Bronchial epithelial cell (primary cell): Measurements from ENCODE around the gene TGFBR3L. TPM values are rescaled to one million over a fixed set of nuclear protein-coding genes. Genes with fewer than 3 reads are reported as not detected.

Experiments used
- DNase-seq: peaks from one replicate; pipeline ENCODE4 v3.0.0-alpha.2; 2010; ENCODE audit warnings: low read depth
- FAIRE-seq: peaks from 2 replicates; lab custom pipeline; 2011; peaks lifted over from hg19 to GRCh38; lab: Jason Lieb, UNC
- H3K27me3 ChIP-seq: 2 replicates; pipeline ENCODE4 v1.5.1; 2011; ENCODE audit warnings: low read length; ENCODE audit not compliant: control insufficient read depth, insufficient read depth
- H3K36me3 ChIP-seq: 2 replicates; pipeline ENCODE4 v1.5.1; 2011; ENCODE audit warnings: low read length; ENCODE audit not compliant: control insufficient read depth, insufficient read depth
- H3K4me3 ChIP-seq: 2 replicates; pipeline ENCODE4 v1.5.1; 2011; ENCODE audit warnings: mild to moderate bottlenecking, low read depth, low read length, control low read depth
- total RNA-seq: library from RNA; depleted of rRNA; stranded (reverse); fragments of >200 nt; gene quantifications from 2 replicates; pipeline ENCODE4 v1.2.1, GENCODE V29; 2014
- TF ChIP-seq, protein P1 (sequence below): IDR thresholded peaks from 2 replicates; pipeline ENCODE4 v1.5.1; 2011; ENCODE audit warnings: mild to moderate bottlenecking, moderate library complexity, low read length, control low read depth, inconsistent platforms; ENCODE audit not compliant: insufficient read depth, severe bottlenecking

Gene TGFBR3L
- total RNA-seq, 1 donor from 2014 or later = 1.8 TPM

DNA sequence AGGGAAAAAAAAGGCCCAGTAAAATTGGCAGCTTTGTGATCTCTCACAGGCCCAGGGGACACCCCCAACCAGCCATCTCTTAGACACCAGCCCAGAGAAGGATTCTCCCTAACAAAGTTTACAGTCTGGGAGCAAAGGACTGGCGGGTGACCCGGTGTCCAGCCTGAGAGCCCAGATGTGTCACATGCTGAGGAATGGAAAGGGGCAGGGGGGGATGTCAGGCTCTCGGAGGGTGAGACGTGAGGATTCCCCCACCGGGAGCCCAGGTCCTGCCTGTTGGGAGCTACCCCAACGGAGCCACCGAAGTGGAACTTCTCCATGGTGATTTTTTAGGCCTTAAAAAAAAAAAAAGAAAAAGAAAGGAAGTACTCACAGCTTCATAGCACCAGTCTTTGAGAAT, 16.1 kb downstream of the TGFBR3L start:
- TF ChIP-seq, protein P1, sequence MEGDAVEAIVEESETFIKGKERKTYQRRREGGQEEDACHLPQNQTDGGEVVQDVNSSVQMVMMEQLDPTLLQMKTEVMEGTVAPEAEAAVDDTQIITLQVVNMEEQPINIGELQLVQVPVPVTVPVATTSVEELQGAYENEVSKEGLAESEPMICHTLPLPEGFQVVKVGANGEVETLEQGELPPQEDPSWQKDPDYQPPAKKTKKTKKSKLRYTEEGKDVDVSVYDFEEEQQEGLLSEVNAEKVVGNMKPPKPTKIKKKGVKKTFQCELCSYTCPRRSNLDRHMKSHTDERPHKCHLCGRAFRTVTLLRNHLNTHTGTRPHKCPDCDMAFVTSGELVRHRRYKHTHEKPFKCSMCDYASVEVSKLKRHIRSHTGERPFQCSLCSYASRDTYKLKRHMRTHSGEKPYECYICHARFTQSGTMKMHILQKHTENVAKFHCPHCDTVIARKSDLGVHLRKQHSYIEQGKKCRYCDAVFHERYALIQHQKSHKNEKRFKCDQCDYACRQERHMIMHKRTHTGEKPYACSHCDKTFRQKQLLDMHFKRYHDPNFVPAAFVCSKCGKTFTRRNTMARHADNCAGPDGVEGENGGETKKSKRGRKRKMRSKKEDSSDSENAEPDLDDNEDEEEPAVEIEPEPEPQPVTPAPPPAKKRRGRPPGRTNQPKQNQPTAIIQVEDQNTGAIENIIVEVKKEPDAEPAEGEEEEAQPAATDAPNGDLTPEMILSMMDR = no peak
- DNase-seq = no peak
- no peak for FAIRE-seq
- H3K4me3 ChIP-seq = no peak overlapping the region
- H3K27me3 ChIP-seq = no peaks in the 10 kb centered on the region
- H3K36me3 ChIP-seq = peaks cover 30% of the 10 kb centered on the region

DNA sequence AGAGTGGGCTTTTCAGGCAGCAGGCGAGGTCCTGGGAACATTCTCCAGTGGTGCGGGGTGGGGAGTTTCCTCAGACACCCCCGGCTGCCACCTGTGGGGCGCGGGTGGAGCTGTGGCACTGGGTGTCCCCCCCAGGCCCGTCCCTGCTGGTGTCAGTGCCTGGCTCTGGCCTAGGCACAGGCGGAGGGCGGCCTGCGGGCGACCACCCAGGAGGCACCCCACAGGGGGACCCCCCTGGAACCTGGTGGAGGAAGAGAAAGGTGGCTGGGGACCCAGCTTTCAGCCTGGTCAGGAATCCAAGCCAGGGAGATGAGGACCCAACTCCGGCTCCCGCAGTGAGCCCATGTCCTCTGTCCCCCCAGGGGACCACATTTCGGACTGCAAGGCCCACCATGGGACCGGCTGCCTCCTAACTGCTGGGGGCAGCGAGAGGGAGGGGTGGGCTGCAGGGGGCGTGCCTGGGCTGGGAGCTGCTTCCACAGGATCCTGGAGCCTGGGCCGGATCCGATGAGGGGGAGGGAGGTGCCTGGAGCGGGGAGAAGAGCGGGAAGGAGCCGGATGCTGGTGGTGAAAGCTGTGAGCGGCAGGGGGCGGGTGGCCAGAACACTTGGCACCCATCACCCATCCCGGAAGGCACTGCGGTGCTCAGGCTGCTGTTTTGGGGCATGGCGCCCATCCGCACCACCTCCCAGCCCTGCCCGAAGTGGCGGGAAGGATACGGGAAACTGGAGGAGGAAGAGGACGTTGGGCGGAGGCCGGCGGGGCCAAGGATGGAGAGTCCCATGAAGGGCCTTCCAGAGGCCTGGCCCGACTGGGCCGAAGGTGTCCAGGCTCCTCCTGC, 16.8 kb downstream of the TGFBR3L start:
- TF ChIP-seq, protein P1 = no peak
- FAIRE-seq (no peak), DNase-seq (no peak)
- H3K4me3 ChIP-seq = no peak overlapping the region
- no peaks in the 10 kb centered on the region for H3K27me3 ChIP-seq
- H3K36me3 ChIP-seq = peaks cover 32% of the 10 kb centered on the region

DNA sequence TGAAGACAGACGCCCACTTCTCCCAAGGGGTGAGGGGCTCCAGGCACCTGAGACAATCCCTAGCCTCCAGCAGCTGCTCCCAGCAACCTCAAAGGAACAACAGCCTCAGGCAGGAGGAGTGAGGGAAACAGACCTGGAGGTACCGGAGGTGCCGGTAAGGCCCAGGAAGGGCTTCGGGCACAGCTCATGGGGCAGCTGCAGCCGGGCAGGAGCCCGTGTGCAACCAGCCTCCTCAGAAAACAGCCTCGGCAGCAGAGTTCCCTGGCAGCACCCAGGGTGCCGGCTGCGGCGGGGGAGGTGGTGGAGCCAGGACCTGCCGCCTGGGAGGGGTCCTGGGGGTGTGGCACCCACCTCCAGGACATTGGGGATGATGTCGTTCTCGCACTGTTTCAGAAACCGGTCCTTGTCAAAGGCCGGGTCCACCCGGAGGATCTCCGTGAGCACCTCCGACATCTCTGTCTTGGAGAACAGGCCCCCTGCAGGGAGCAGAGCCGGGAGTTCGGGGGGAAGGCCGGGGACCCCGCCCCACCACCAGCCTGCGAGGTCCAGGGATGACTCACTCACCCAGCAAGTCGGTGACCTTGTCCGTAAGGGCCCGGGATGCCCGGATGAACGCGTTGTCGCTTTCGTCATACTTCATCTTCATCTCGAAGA, 17.8 kb downstream of the TGFBR3L start:
- no peak overlapping the region for H3K4me3 ChIP-seq
- no peak for DNase-seq
- H3K36me3 ChIP-seq = peaks cover 31% of the 10 kb centered on the region
- H3K27me3 ChIP-seq = no peaks in the 10 kb centered on the region
- TF ChIP-seq, protein P1 = no peak
- FAIRE-seq = no peak

DNA sequence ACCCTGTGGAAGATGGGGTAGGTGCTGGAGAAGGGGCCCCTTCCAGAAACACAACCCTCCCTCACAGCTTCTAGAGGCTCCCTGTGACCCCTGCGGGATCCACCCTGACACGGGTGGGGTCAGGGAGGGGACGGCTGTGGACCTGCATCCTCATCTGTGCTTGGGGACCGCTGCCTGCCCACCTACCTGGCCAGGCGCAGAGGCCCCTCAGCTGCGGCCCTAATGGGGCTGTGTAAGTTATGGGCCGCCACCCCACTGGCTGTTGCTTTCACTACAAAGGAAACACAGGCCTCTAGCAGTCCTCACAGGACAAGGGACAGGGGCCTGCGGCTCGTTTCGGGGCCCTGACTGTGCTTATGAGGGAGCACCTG, 18.3 kb downstream of the TGFBR3L start:
- H3K27me3 ChIP-seq = no peaks in the 10 kb centered on the region
- no peak for DNase-seq
- FAIRE-seq = no peak
- H3K36me3 ChIP-seq = peaks cover 31% of the 10 kb centered on the region
- TF ChIP-seq, protein P1 = no peak
- H3K4me3 ChIP-seq = no peak overlapping the region

DNA sequence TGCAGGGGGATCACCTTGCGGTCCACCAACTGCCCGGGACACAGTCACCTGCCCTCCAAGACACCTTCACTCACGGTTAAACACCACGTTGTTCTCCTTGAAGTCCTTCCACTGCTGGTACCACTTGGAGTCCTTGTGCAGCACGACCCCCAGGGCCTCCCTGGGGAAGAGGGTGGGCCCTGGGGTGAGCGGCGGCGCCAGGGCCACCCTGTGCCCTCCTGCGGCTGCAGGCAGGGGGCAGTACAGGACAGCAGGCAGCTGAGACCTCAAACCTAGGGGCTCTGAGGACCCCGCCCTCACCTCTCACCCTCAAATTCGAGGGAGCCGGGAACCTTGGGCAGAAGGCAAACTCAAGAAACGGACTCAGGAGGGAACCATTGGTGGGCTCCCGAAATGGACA, 18.8 kb downstream of the TGFBR3L start:
- no peak for DNase-seq
- Histone ChIP-seq H3K27me3 (no peaks in the 10 kb centered on the region), H3K36me3 (peaks cover 31% of the 10 kb centered on the region), H3K4me3 (no peak overlapping the region)
- FAIRE-seq = no peak
- TF ChIP-seq, protein P1 = peak; percentile 31
